ENCODE measurements around the gene ARHGAP24. TPM values are rescaled to one million over a fixed set of nuclear protein-coding genes. Genes with fewer than 3 reads are reported as not detected.
A peak's percentile ranks its signal among the peaks of the same experiment; 100 is the strongest.

ARHGAP24 gene
- total RNA-seq, 1 donor from 2014 or later = 11.1 TPM

DNA sequence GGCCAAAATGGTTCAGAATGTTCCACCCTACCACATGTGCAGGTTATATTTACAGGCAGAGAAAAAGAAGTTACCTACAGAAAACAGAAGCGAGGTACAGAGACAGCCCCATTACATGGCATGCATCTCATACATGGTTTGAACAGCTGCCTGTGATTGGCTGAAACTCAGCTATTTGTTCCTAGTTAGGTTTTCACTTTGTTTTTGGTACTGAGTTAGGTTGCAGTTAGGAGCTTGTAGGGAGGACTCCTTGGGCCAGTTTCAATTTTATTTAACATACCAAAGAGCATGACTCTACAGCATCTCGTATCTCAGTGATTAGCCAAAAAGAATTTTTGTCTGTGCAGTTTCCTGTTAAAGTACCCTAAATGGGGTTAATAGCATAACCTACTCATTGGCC is 492.9 kb downstream of the ARHGAP24 start:
- Histone ChIP-seq H3K27me3 (ENCODE audit: control insufficient read depth, insufficient read depth, low read length) (no peaks in the 10 kb centered on the region), H3K4me3 (ENCODE audit: low read depth, low read length) (no peak overlapping the region), H3K36me3 (ENCODE audit: control insufficient read depth, insufficient read depth, low read length) (no peaks in the 10 kb centered on the region)
- FAIRE-seq (peak; percentile 89), DNase-seq (ENCODE audit: low read depth) (no peak)
- TF ChIP-seq, protein P1, sequence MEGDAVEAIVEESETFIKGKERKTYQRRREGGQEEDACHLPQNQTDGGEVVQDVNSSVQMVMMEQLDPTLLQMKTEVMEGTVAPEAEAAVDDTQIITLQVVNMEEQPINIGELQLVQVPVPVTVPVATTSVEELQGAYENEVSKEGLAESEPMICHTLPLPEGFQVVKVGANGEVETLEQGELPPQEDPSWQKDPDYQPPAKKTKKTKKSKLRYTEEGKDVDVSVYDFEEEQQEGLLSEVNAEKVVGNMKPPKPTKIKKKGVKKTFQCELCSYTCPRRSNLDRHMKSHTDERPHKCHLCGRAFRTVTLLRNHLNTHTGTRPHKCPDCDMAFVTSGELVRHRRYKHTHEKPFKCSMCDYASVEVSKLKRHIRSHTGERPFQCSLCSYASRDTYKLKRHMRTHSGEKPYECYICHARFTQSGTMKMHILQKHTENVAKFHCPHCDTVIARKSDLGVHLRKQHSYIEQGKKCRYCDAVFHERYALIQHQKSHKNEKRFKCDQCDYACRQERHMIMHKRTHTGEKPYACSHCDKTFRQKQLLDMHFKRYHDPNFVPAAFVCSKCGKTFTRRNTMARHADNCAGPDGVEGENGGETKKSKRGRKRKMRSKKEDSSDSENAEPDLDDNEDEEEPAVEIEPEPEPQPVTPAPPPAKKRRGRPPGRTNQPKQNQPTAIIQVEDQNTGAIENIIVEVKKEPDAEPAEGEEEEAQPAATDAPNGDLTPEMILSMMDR (IDR thresholded peaks at IDR 0.05; ENCODE audit: insufficient read depth, low read length, severe bottlenecking) = no peak

DNA sequence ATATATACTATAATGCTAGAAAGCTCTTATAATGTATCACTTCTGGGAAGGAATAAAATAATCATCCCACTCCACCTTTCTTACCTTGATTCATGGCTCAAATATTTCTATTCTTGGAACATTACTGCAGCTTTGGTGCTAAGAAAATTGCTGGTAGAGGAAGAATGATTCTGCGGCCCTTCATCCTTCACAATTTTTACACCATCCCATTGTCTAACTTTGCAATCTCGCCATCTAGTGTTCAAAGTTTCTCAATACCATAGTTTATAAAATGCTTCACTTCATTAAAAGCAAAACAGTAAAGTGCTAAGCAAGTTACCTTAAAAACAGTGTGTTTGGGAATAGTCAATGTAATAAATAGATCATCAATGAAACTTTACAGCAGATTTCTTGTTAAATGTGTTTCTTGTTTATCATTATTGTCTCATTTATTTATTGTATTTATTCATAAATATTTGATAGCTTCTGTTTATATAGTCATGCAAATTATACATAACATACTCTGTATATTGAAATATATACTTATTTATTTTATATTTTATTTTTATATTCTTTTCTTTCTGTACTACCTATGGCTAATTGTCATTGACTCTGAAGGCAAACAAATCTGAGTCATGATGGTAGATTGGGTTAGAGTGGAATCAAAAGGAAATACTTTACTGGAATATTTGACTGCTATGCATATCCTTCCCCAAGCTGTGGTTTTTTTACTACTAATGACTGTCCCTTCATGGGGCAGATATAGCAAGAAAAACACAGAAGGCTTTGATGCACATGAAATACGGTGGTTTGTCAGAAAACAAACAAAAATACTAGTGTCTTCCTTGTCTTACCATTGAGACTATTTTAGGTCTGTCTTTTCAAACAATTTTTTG is 494.2 kb downstream of the ARHGAP24 start:
- DNase-seq (ENCODE audit: low read depth) (peak; percentile 57), FAIRE-seq (no peak)
- Histone ChIP-seq H3K4me3 (ENCODE audit: low read depth, low read length) (no peak overlapping the region), H3K27me3 (ENCODE audit: control insufficient read depth, insufficient read depth, low read length) (no peaks in the 10 kb centered on the region), H3K36me3 (ENCODE audit: control insufficient read depth, insufficient read depth, low read length) (no peaks in the 10 kb centered on the region)
- TF ChIP-seq, protein P1 (IDR thresholded peaks at IDR 0.05; ENCODE audit: insufficient read depth, low read length, severe bottlenecking) = peak; percentile 47

DNA sequence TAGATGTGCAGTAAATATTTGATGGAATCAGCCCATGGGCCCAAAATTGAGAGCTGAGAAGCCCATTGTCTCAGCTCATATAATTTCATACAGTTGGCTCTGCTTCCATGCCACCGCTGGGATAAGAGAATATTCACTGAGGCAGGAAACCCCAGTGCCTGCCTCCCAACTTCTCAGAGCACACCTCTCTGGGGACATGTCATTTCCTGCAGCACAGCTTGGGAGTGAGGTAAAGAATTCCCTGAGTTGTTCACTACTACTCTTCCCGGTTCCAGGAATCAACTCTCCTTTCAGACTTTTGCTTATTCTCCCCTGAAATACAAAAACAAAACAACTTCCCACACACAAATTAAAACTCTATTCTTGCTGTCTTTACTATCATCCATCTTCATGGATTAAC is 495.6 kb downstream of the ARHGAP24 start:
- FAIRE-seq = no peak
- DNase-seq (ENCODE audit: low read depth) = peak; percentile 17
- TF ChIP-seq, protein P1 (IDR thresholded peaks at IDR 0.05; ENCODE audit: insufficient read depth, low read length, severe bottlenecking) = no peak
- no peaks in the 10 kb centered on the region for H3K36me3 ChIP-seq (ENCODE audit: control insufficient read depth, insufficient read depth, low read length)
- H3K4me3 ChIP-seq (ENCODE audit: low read depth, low read length) = no peak overlapping the region
- no peaks in the 10 kb centered on the region for H3K27me3 ChIP-seq (ENCODE audit: control insufficient read depth, insufficient read depth, low read length)

DNA sequence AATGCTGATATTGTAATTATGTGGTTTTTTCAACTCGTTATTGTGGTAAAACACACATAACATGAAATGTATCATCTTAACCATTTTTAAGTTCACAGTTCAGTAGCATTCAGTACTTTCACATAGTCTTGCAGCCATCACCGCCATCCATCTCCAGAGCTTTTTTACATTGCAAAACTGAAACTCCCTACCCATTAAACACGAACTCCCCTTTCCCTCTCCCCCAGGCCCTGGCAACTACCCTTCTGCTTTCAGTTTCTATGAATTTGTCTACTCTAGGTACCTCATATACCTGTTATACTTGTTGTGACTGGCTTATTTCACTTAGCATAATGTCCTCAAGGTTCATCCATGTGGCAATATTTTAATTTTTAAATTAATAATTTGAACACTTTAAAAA is 504.3 kb downstream of the ARHGAP24 start:
- no peaks in the 10 kb centered on the region for H3K36me3 ChIP-seq (ENCODE audit: control insufficient read depth, insufficient read depth, low read length)
- FAIRE-seq (no peak), DNase-seq (ENCODE audit: low read depth) (no peak)
- H3K27me3 ChIP-seq (ENCODE audit: control insufficient read depth, insufficient read depth, low read length) = no peaks in the 10 kb centered on the region
- TF ChIP-seq, protein P1 (IDR thresholded peaks at IDR 0.05; ENCODE audit: insufficient read depth, low read length, severe bottlenecking) = no peak
- H3K4me3 ChIP-seq (ENCODE audit: low read depth, low read length) = no peak overlapping the region

DNA sequence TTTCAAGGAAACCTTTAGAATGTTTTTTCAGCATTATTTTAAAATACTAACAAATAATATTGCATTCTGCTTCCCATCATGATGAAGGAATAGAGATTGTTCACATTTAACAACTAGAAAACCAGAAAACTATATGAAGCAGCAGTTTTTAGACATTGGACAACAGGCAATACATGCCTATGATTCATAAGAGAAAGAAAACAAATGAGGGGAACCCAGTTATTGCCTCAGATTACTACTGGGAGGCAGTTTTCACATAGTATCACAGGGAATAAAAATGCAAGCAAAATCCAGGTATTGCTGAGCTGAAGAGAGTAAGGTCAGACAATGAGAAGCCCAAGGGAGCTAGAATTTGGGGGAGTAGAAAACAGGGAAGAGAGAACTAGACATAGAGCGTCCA is 511.3 kb downstream of the ARHGAP24 start:
- TF ChIP-seq, protein P1 (IDR thresholded peaks at IDR 0.05; ENCODE audit: insufficient read depth, low read length, severe bottlenecking) = no peak
- DNase-seq (ENCODE audit: low read depth) (no peak), FAIRE-seq (no peak)
- Histone ChIP-seq H3K27me3 (ENCODE audit: control insufficient read depth, insufficient read depth, low read length) (no peaks in the 10 kb centered on the region), H3K4me3 (ENCODE audit: low read depth, low read length) (no peak overlapping the region), H3K36me3 (ENCODE audit: control insufficient read depth, insufficient read depth, low read length) (no peaks in the 10 kb centered on the region)

Measured in bronchial epithelial cell (primary cell).